B cell (primary cell): ENCODE measurements around the gene TMEM107. TPM values are rescaled to one million over a fixed set of nuclear protein-coding genes. Genes with fewer than 3 reads are reported as not detected.

Source experiments
- ATAC-seq: fragments of 200-7000 bp; cut with Tn5 transposase; one replicate; pipeline ENCODE4 v1.10.0; 2021; ENCODE audit warnings: low read depth, mild to moderate bottlenecking, moderate number of reproducible peaks, moderate library complexity
- CTCF ChIA-PET: fragments of 350-600 bp; sonication (Branson Sonifier 250); formaldehyde crosslinking; loops from one replicate; lab custom pipeline; 2021; ENCODE audit warnings: antibody characterized with exemption, inconsistent platforms; lab: Charles Lee
- POLR2A ChIA-PET: fragments of 350-600 bp; sonication (Branson Sonifier 250); formaldehyde crosslinking; loops from one replicate; lab custom pipeline; 2021; ENCODE audit warnings: antibody characterized with exemption; lab: Charles Lee
- DNase-seq: peaks from one replicate; pipeline ENCODE4 v3.0.0; 2013
- H2AFZ ChIP-seq: 2 replicates; pipeline ENCODE4 v1.6.1; 2012; ENCODE audit warnings: mild to moderate bottlenecking, low read depth, low read length; ENCODE audit not compliant: insufficient read depth, poor library complexity, severe bottlenecking
- H3K27ac ChIP-seq, 2 donors: 1 replicate in 1 of 2; 2 replicates in 1 of 2; pipeline ENCODE4 v1.5.1; 2012 to 2013; ENCODE audit warnings: low read length in 2 of 2, mild to moderate bottlenecking in 2 of 2, moderate library complexity in 1 of 2
- H3K27me3 ChIP-seq, 4 experiments: fragments of 200-600 bp in 1 of 4; sonication (generic) in 1 of 4; replicated peaks in 1 of 4; 1 replicate in 2 of 4; 2 replicates in 2 of 4; pipeline versions ENCODE4 v1.6.1 to v1.7.0; 2013 to 2016; ENCODE audit warnings: low read length in 3 of 4, mild to moderate bottlenecking in 2 of 4, mixed read lengths in 1 of 4, moderate library complexity in 1 of 4; ENCODE audit not compliant: insufficient read depth in 4 of 4, control insufficient read depth in 3 of 4; ENCODE audit errors: control extremely low read depth in 1 of 4
- H3K36me3 ChIP-seq, 2 experiments: replicated peaks in 1 of 2; 1 replicate in 1 of 2; 2 replicates in 1 of 2; pipeline versions ENCODE4 v1.6.1 to v1.7.1; 2013; ENCODE audit warnings: low read length in 1 of 2; ENCODE audit not compliant: insufficient read depth in 2 of 2, control insufficient read depth in 1 of 2; ENCODE audit errors: control extremely low read depth in 1 of 2, extremely low read depth in 1 of 2
- H3K4me1 ChIP-seq, 2 donors: fragments of 200-600 bp in 1 of 2; sonication (generic) in 1 of 2; 1 replicate in 1 of 2; 2 replicates in 1 of 2; pipeline versions ENCODE4 v1.5.1 to v1.6.1; 2013 to 2017; ENCODE audit warnings: low read length in 2 of 2; ENCODE audit not compliant: control insufficient read depth in 2 of 2, insufficient read depth in 2 of 2
- H3K4me2 ChIP-seq: replicated peaks from 2 replicates; pipeline ENCODE3; 2012; ENCODE audit warnings: mild to moderate bottlenecking, low read depth, low read length; ENCODE audit not compliant: poor library complexity, severe bottlenecking
- H3K4me3 ChIP-seq, 5 experiments: fragments of 200-600 bp in 1 of 5; sonication (generic) in 1 of 5; 1 replicate in 3 of 5; 2 replicates in 2 of 5; pipeline versions ENCODE4 v1.5.1 to v1.7.0; 2011 to 2016; ENCODE audit warnings: low read length in 4 of 5, mild to moderate bottlenecking in 4 of 5, low read depth in 2 of 5, control low read depth in 1 of 5, moderate library complexity in 1 of 5; ENCODE audit not compliant: insufficient read depth in 1 of 5; ENCODE audit errors: control extremely low read depth in 1 of 5, extremely low read depth in 1 of 5
- H3K79me2 ChIP-seq: fragments of 200-600 bp; sonication (generic); one replicate; pipeline ENCODE4 v1.6.0; 2016; ENCODE audit warnings: low read length; ENCODE audit not compliant: control insufficient read depth, insufficient read depth
- H3K9ac ChIP-seq: fragments of 200-600 bp; sonication (generic); 2 replicates; pipeline ENCODE4 v1.6.1; 2017; ENCODE audit warnings: mild to moderate bottlenecking, low read length, moderate library complexity
- H3K9me3 ChIP-seq, 3 donors: one replicate each; pipeline versions ENCODE4 v1.6.1 to v1.7.1; 2013; ENCODE audit warnings: low read length in 2 of 3; ENCODE audit not compliant: control insufficient read depth in 2 of 3, insufficient read depth in 1 of 3; ENCODE audit errors: control extremely low read depth in 1 of 3
- H4K20me1 ChIP-seq: 2 replicates; pipeline ENCODE4 v1.6.0; 2012; ENCODE audit warnings: mild to moderate bottlenecking, low read length; ENCODE audit not compliant: insufficient read depth, control insufficient read depth, poor library complexity, severe bottlenecking
- H3K27ac Mint-ChIP-seq: one replicate; pipeline ENCODE4 v1.8.0; 2021; ENCODE audit warnings: mixed read lengths
- H3K27me3 Mint-ChIP-seq: one replicate; pipeline ENCODE4 v1.8.0; 2021; ENCODE audit warnings: mixed read lengths
- H3K4me1 Mint-ChIP-seq: one replicate; pipeline ENCODE4 v1.8.0; 2021; ENCODE audit warnings: mixed read lengths
- H3K4me3 Mint-ChIP-seq: one replicate; pipeline ENCODE4 v1.8.0; 2021; ENCODE audit warnings: mixed read lengths
- H3K9me3 Mint-ChIP-seq: one replicate; pipeline ENCODE4 v1.8.0; 2022; ENCODE audit warnings: mixed read lengths; ENCODE audit not compliant: insufficient read depth
- EZH2 ChIP-seq: IDR thresholded peaks from 2 replicates; pipeline ENCODE4 v1.6.1; 2012; ENCODE audit warnings: borderline replicate concordance, low read depth, mild to moderate bottlenecking, moderate library complexity, low read length; ENCODE audit not compliant: insufficient read depth, poor library complexity, severe bottlenecking
- WGBS: methylation state at CpG from one replicate; pipeline ENCODE4 v1.1.5; 2013; ENCODE audit warnings: missing lambda C conversion rate; ENCODE audit not compliant: insufficient coverage; 5-methylcytosine and 5-hydroxymethylcytosine counted together
- intact Hi-C: fragments of 100-400 bp; cut with micrococcal nuclease; formaldehyde crosslinking; loops from one replicate; pipeline ENCODE4 v1.10.0; 2022
- polyA plus RNA-seq: library from polyadenylated mRNA; depleted of rRNA; stranded (reverse); fragments of >200 nt; gene quantifications from 2 replicates; pipeline ENCODE4 v1.2.3, GENCODE V29; 2012
- total RNA-seq, 2 donors: library from RNA; stranded (reverse); fragments of 120-200 nt in 1 of 2; gene quantifications; 1 replicate in 1 of 2; 2 replicates in 1 of 2; pipeline versions ENCODE4 v1.2.3 to v1.2.4, GENCODE V29; 2013 to 2022
- TF ChIP-seq, protein P1 (sequence below): fragments of 200-600 bp; IDR thresholded peaks from one replicate; pipeline ENCODE4 v1.8.0; 2022; ENCODE audit warnings: antibody characterized with exemption, mild to moderate bottlenecking

TMEM107 gene
- total and polyA plus RNA-seq, 2 donors (not counting 1 experiment from before 2014, with no cell fraction given): 13.3 to 30.3 TPM

DNA sequence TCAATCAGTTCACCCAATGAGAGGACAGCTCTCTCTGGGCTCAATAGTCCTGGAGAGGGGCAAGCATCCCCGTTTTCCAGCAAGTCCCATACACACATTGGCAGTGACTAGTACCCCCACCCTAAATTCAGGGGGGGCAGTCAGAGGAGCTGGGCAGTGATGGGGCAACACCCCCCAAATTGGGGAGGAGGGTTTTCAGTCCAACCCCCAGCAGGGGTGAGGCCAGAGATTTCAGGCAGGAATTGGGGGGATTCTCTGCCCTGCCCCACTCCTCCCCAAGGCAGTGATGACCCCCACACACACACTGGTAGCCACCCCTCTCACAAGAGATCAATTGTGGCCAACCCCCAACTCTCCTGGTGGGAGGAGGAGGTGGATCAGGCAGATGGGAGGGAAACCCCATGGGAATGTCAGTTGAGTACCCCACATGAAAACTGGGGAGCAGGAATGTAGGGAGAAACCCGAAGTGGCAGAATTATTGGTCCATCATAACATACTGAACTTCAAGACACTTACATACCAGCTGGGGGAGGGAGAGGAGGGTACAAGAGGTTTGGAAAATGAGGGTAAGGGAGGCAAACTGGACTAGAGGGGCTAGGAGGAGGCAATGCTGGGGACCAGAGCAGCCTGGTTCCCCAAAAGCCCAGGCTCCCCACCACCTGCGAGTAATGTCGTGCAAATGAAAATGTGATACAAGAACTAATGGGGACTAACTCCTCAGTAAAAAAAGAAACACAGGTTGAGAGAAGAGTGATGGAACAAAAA, 16.5 kb downstream of the TMEM107 start:
- ATAC-seq (no peak), DNase-seq (peak; percentile 40)
- H3K27me3 Mint-ChIP-seq: no peaks in the 10 kb centered on the region
- ChIA-PET POLR2A (interaction anchor here (0.7 to 3.6 kb wide), 8 partner anchors 12 to 473 kb away, joined by 3 to 18 read pairs (median 5); no protein-coding TSS in a partner anchor), CTCF (interaction anchor here (0.8 to 7.7 kb wide), 17 partner anchors 8 to 141 kb away, joined by 3 to 86 read pairs (median 7); partner anchors contain the start of genes ALOXE3, SLC25A35 and TMEM107)
- H3K4me3 ChIP-seq: no peak overlapping the region
- TF ChIP-seq, protein P1, sequence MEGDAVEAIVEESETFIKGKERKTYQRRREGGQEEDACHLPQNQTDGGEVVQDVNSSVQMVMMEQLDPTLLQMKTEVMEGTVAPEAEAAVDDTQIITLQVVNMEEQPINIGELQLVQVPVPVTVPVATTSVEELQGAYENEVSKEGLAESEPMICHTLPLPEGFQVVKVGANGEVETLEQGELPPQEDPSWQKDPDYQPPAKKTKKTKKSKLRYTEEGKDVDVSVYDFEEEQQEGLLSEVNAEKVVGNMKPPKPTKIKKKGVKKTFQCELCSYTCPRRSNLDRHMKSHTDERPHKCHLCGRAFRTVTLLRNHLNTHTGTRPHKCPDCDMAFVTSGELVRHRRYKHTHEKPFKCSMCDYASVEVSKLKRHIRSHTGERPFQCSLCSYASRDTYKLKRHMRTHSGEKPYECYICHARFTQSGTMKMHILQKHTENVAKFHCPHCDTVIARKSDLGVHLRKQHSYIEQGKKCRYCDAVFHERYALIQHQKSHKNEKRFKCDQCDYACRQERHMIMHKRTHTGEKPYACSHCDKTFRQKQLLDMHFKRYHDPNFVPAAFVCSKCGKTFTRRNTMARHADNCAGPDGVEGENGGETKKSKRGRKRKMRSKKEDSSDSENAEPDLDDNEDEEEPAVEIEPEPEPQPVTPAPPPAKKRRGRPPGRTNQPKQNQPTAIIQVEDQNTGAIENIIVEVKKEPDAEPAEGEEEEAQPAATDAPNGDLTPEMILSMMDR: no peak
- no peak for TF ChIP-seq EZH2
- peaks cover 51 to 78% of the 10 kb centered on the region in 2 donors for H3K4me1 ChIP-seq
- no CpG with 5 or more reads among the region's 4 CpGs for WGBS
- peaks cover 45% of the 10 kb centered on the region for H3K4me1 Mint-ChIP-seq
- H3K27me3 ChIP-seq: no peaks in the 10 kb centered on the region
- H3K4me3 Mint-ChIP-seq: peak overlapping the region; percentile 87
- peaks cover 0 to 26% of the 10 kb centered on the region in 2 experiments for H3K36me3 ChIP-seq
- no peak overlapping the region for H3K4me2 ChIP-seq
- no peaks in the 10 kb centered on the region for H3K9me3 ChIP-seq
- H3K79me2 ChIP-seq: peaks cover 35% of the 10 kb centered on the region
- intact Hi-C loops: loop anchor here (2.0 kb wide), 1 partner anchor 79 kb away; no protein-coding TSS in a partner anchor
- no peak overlapping the region for H3K9ac ChIP-seq
- H3K27ac ChIP-seq: peak overlapping the region; percentile 32 to 52
- no peak overlapping the region for H2AFZ ChIP-seq
- peaks cover 16% of the 10 kb centered on the region for H4K20me1 ChIP-seq
- H3K27ac Mint-ChIP-seq: peak overlapping the region; percentile 76
- H3K9me3 Mint-ChIP-seq: no peaks in the 10 kb centered on the region

DNA sequence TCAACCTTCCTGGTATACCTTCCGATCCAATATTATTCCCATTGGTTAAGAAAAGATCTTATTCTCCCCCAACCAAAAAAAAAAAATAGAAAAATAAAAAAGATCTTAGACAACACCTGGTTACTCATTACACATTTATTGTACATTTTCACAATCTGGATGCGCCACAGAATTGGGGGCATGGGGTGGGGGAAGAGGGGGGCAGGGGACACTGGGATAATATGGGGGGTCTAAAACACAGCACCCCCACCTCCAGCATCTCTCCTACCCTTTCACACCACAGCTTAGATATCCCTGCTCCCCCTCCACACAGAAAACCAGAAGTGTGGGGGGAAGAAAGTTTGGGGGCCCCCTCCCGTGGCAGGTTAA, 17.2 kb downstream of the TMEM107 start:
- H3K4me1 ChIP-seq: peaks cover 51 to 78% of the 10 kb centered on the region in 2 donors
- H3K27ac Mint-ChIP-seq: peak overlapping the region; percentile 94

More for the DNA sequence above, 17.2 kb downstream of the TMEM107 start:
- H3K79me2 ChIP-seq: peaks cover 41% of the 10 kb centered on the region
- DNase-seq: no peak
- TF ChIP-seq, protein P1: peak; percentile 46
- no peak for TF ChIP-seq EZH2
- peak overlapping the region; percentile 52 to 68 for H3K27ac ChIP-seq
- peaks cover 0 to 26% of the 10 kb centered on the region in 2 experiments for H3K36me3 ChIP-seq
- H3K27me3 ChIP-seq: no peaks in the 10 kb centered on the region
- intact Hi-C loops: loop anchor here (2.0 kb wide), 1 partner anchor 78 kb away; no protein-coding TSS in a partner anchor
- no peak for ATAC-seq
- peak overlapping the region; percentile 51 for H3K4me2 ChIP-seq
- ChIA-PET POLR2A (interaction anchor here (0.7 to 2.1 kb wide), 10 partner anchors 11 to 473 kb away, joined by 3 to 10 read pairs (median 4); no protein-coding TSS in a partner anchor), CTCF (interaction anchor here (0.8 to 7.7 kb wide), 21 partner anchors 9 to 224 kb away, joined by 3 to 86 read pairs (median 10); partner anchors contain the start of genes ALOXE3, CTC1, RANGRF and SLC25A35)
- peaks cover 20% of the 10 kb centered on the region for H4K20me1 ChIP-seq
- no peaks in the 10 kb centered on the region for H3K9me3 Mint-ChIP-seq
- H3K4me1 Mint-ChIP-seq: peaks cover 42% of the 10 kb centered on the region
- peak overlapping the region; percentile 72 for H3K4me3 Mint-ChIP-seq
- no peaks in the 10 kb centered on the region for H3K27me3 Mint-ChIP-seq
- no peaks in the 10 kb centered on the region for H3K9me3 ChIP-seq
- no peak overlapping the region for H3K9ac ChIP-seq
- no CpG with 5 or more reads among the region's 3 CpGs for WGBS
- H3K4me3 ChIP-seq: no peak overlapping the region
- H2AFZ ChIP-seq: no peak overlapping the region
